ENCODE results near the gene ADCY3.
"Not testable (repeated sequence)": the region's sequence is repeated elsewhere in the genome, so short reads cannot be mapped to it uniquely, and the experiment has no call there.

The ADCY3 gene

DNA sequence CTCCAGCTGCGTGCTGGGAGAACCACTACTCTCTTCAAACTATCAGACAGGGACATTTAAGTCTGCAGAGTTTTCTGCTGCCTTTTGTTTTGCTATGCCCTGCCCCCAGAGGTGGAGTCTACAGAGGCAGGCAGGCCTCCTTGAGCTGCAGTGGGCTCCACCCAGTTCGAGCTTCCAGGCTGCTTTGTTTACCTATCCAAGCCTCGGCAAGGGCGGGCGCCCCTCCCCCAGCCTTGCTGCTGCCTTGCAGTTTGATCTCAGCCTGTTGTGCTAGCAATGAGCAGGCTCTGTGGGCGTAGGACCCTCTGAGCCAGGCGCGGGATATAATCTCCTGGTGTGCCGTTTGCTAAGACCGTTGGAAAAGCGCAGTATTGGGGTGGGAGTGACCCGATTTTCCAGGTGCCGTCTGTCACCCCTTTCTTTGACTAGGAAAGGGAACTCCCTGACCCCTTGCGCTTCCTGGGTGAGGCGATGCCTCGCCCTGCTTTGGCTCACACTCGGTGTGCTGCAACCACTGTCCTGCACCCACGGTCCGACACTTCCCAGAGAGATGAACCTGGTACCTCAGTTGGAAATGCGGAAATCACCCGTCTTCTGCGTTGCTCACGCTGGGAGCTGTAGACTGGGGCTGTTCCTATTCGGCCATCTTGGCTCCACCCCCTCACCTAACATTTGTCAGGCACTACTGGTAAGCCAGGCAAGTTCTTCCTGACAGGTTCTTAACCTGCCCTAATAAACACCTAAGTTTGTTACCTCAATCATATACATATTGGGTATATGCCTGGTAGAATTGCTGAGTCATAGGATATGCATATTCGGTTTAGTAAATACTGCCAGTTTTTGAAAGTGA is 114.0 kb downstream of the ADCY3 start:
- ATAC-seq: peak in 1 of 2 donors; percentile 30

DNA sequence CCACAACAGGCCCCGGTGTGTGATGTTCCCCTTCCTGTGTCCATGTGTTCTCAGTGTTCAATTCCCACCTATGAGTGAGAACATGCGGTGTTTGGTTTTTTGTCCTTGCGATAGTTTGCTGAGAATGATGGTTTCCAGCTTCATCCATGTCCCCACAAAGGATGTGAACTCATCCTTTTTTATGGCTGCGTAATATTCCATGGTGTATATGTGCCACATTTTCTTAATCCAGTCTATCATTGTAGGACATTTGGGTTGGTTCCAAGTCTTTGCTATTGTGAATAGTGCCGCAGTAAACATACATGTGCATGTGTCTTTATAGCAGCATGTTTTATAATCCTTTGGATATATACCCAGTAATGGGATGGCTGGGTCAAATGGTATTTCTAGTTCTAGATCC is 119.5 kb downstream of the ADCY3 start:
- ATAC-seq: not testable (repeated sequence)

DNA sequence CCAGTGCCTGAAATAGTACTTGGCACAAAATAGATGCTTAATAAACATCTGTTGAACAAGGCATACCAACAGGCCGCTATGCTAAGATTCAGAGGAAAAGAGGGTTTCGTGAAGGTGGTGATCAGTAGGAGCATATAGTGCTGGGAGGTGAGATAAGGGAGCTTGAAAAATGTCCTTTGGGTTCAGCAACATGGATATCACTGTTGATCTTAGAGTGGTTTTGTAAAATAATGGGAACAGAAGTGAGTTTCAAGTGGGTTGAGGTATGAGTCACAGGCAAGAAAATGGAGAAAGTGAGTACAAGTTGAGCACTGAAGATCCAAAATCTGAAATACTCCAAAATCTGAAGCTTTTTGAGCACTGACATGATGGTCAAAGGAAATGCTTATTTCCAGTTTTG is 122.4 kb downstream of the ADCY3 start:
- ATAC-seq: no peak

DNA sequence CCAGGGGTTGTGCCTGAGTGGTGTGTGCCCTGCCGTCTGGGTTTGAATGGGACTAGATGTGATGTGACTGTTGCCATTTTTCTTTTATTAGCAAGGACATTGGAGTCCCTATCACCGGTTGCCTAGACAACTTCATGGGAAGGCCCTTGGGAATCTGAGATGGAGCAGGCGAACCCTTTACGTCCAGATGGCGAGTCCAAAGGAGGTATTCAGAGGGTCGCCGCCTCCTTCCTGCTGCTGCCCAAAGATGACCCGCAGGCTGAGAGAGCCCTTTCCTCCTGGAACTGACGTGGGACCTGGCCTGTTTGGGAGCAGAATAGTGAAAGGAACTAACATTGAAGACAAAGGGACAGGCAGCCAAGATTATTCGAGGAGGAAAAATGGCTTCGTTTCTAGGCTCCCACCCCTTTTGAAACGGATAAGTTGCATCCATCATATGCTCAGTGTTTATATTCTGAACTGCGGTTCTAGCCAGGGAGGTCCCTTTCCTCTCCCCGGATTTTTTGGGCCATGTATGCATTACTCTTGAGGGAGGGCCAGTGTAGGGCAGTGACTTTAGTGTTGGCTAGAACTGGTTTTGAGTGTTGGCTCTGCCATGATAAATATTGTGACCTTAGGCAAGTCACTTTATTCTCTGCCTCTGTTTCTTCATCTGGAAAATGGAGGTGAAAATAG is 126.1 kb downstream of the ADCY3 start:
- no peak for ATAC-seq

DNA sequence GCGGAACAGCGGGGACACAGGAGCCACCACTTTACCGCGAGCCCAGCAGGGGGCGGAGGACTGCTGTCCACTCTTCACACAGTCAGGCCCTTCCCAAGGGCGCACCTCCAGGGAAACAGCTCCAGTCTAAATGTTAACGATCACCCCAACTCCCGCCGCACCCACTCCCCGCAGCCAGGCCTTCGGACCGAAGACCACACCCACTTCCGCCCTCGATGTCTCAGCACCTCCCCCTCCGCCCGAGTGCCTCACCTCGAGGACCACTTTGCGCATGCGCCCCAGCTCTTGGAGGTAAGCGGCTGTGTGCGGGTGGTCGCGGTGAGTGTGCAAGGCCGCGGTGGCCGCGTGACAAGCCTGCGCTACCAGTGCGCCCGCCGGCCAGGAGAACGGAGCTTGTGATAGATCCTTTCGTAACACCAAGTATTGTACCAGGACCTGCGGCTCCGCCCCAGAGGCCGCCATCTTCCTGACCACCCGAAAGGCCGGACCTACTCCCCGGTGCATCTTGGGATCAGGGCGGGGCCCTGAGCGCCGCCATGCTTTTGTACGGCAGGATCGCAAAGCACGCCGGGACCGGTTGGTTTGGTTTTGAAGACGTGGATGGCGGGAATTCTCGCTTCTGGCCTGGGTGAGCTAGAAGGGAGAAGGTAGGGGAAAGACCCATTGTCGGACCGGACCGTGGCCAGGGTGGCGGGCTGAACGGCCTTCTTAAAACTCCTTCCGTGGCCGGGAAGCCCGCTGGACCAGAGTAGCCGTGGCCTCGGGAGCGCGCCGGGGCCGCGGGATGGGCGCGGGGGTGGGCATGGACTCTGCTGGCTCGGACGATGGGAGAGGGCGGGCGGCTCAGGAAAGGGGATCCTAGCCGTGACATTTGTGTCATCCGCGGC is 126.9 kb downstream of the ADCY3 start, which contains the start of the genes CENPO and PTRHD1:
CENPO (plus strand) TSS at position 552 of the 887 bp plus-strand sequence. CDS start 495 bp downstream, outside the sequence.
PTRHD1 (minus strand) TSS at position 518 of the 887 bp plus-strand sequence; CDS start at position 504, 14 bp downstream.
- peak; percentile 98 to 99 for ATAC-seq

DNA sequence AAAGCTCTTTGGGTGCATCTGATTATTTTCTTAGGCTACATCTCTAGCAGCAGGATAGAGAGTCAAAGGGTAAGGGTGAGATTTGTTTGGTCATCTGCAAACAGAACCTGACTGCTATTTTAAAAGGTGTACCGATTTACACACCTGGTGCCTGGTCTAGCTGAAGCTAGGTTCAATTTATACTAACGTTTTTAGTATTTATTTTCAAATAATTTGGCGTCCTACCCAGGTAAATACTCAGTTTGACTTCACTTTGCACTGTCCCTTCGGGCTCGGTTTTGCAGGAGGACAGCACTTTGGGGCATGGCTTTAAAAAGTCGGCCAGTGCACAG is 127.5 kb downstream of the ADCY3 start:
- ATAC-seq: no peak

DNA sequence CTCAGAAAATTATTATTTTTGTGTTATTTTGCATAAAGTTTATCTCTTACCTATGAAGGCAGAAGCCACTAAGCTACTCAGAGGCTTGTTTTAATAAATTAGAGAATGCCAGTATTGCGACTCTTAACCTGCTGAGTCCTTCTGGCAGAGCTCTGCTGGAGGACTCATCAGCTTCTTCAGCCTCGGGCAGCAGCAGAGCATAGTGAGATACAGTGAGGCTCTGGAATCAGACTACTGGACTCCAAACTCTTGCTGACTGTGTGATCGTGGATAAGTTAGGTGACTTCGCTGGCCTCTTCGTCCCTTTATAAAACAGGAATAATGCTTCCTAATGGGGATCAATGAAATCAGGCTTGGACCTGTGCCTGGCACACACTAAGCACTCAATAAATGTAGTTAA is 128.6 kb downstream of the ADCY3 start:
- ATAC-seq: no peak

DNA sequence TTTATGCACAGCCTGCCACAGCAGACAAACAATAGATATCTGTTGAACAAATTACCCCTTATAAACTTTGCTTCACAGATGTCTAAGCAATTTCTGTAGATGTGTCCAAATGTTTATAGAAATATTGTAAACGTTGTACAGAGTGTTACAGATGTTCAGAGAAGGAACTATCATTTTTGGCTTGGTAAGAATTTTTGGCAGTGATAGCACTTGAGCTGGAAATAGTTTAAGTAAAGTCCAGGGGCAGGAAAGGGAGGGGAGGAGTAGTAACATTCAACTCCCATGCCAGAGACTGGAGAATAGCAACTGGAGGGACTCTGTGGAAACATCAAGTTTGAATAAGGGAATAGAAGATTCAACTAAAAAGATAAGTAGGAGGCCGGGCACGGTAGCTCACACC is 131.2 kb downstream of the ADCY3 start:
- ATAC-seq: no peak

DNA sequence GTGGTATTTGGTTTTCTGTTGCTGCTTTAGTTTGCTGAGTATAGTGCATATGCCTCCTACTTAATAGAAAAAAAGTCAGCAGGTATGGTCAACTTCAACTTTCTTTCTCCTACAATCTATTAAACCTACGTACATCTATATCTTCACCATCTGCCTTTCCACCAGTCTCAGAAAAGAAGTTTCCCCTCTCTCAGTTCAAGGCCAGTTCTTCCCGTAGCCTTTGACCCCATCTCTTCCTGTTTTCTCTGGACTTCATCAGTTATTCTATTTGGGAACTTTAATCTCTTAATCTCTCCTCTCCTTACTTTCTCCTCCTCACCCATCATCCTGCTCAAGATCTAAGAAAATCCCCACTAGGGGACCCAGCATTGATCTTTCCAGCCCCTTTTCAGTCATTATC is 132.5 kb downstream of the ADCY3 start:
- ATAC-seq: no peak

DNA sequence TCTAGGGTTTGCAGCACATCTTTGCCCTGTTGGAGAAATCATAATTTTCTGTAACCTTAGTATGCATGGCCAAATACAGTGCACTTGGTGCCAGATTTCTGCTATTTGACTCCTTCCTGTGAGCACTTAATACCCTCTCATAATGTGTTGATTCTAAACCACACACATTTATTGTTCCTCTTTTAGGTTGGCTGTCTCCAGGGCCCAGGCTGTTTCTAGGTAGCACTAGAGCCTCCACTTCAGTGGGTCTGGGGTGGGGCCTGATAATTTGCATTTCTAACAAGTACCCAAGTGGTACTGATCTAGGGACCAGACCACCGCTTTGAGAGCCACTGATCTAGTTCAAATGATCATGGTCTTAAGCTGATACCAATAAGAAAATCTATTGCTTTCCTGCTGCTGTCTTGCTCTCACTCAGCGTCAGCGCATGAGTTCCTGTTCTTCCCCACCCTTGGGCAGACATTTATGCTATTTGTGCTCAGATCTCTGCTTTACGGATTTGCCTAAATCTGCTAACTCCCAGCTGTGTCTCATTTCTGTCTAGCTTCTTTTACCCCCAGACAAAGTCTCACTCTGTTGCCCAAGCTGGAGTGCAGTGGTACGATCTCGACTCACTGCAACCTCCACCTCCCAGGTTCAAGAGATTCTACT is 134.2 kb downstream of the ADCY3 start:
- peak; percentile 41 to 59 for ATAC-seq

DNA sequence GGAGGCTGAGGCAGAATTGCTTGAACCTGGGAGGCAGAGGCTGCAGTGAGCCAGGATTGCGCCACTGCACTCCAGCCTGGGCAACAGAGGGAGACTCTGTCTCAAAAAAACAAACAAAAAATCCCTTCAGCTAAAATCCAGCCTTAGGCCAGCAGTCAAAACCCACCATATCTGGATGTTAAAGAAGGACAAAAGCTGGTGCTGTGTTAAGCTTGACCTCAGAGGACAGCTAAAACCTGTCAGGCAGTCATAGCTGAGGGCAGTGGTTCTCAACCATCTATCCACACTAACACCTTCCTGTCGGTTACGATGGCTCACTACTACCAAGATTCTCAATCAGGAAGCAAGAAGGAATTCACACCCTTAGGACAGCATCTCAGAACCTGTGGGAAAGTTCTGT is 136.4 kb downstream of the ADCY3 start:
- ATAC-seq: no peak

DNA sequence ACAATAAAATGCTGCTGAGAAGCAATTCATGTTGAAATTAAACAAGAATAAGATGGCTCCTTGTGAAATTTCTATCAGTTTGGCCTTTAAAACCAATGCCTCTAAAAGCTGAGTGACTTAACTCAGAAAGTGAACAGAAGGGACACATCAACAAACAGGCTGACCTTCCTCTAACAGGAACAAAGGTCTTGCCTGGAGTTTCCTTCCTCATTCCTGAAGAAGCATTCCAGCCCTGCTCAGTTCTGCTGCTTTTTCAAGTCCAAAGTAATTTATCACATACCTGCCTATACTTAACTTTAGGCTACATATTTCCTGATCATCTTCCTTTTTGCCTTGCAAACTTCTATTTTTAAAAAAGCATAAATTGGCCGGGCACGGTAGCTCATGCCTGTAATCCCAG is 140.9 kb downstream of the ADCY3 start:
- ATAC-seq: no peak

DNA sequence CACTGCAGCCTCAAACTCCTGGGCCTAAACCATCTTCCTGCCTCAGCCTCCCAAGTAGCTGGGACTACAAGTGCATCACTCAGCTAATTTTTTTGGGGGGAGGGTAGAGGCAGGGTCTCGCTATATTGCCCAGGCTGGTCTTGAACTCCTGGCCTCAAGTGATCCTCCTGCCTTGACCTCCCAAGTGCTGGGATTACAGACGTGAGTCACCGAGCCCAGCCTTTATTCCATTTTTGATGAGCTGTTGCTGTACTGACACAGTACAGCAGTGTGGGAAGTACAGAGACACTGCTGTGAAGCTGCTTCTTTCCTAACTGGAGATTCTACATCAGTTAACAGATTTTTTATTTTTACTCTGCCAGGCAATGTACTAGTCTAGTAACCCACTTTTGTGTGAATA is 145.7 kb downstream of the ADCY3 start:
- ATAC-seq: no peak

DNA sequence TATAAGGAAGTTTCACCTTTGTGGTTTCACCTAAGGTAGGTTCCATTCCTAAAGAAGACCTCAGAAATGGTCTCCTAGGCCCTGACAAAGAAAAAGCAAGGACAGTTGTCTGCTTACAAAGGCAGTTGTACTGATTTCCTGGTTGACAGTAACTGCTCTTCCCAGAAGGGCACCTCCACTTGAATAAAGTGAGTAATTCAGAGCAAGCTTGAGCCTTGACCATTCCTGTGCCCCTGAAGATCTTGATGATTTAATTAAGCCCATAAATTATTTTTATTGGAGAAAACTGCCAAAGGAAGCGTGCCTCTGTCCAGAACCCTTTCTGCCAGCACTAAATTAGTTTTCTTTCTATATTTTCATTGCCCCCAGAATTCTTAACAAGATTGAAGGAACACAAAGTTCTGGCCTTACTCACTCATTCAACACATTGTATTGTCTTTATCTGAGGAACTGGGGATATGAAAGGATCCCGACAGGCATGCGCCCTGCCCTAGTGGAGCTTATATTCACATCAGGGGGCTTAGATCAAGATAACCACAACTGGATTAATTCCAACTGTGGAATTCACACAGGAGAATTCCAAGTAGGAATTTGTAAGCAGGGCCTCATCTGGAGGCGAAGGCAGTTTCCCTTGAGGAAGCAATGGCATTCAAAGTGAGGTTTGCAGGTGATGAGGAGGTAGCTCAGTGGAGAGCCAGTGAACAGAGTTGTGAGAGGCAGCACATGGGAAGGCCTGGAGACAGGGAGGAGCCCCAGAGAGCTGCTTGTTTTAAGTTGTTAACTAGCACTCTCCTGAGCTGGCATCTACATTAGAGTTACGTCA is 148.1 kb downstream of the ADCY3 start:
- ATAC-seq: no peak

DNA sequence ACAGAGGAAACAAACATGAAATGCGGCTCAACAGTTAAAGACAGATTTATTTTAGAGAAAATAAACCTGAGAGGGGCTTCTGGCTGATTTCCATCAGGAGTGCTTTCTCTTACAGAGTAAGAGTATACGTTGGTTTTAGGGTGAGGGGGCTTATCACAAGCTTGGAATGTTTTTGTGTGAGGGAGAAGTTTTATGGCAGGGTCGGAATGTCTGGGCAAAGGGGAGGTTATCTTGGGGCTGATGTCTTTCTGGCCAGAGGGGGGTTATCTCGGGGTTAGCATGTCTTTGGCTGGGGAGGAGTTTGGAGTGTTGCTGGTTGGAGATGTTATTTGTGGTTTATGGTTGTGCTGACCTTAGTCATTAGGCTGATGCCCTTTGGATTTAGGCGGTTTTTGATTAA is 149.0 kb downstream of the ADCY3 start:
- no peak for ATAC-seq
